ENCODE results near the gene ZPR1.

Gene ZPR1

GRCh38 chr11:116774661-116775060 is 13.2 kb downstream of the ZPR1 start:
- CTCF ChIA-PET, result interaction anchor here (0.7 to 2.0 kb wide), 2 partner anchors 17 to 34 kb away, joined by 3 to 5 read pairs; partner anchors contain the start of gene APOA5
- H3K36me3 ChIP-seq (ENCODE audit: control insufficient read depth in 2 of 2, insufficient read depth in 1 of 2, low read length in 2 of 2), result peaks cover 5 to 46% of the 10 kb centered on the region in 2 experiments; a peak in 2 of 3 replicates
- no peak for TF ChIP-seq WT1 (tag by site-specific recombination; IDR thresholded peaks at IDR 0.05)
- peak; percentile 64 for TF ChIP-seq ZNF623 (tag by site-specific recombination; IDR thresholded peaks at IDR 0.05)
- TF ChIP-seq ZNF488 (tag by site-specific recombination; IDR thresholded peaks at IDR 0.05), result no peak
- no peak for TF ChIP-seq ZSCAN5A (tag by site-specific recombination; IDR thresholded peaks at IDR 0.05)
- TF ChIP-seq REPIN1 (tag by site-specific recombination; IDR thresholded peaks at IDR 0.05; ENCODE audit: low read depth), result no peak
- TF ChIP-seq ZNF10 (tag by site-specific recombination; IDR thresholded peaks at IDR 0.05), result no peak
- TF ChIP-seq ZNF274 (IDR thresholded peaks at IDR 0.05; ENCODE audit: low read length), result no peak
- no peak for TF ChIP-seq ZNF274 (tag by site-specific recombination; IDR thresholded peaks at IDR 0.05; ENCODE audit: borderline replicate concordance)
- no peak for TF ChIP-seq ZNF518A (tag by site-specific recombination; conservative IDR thresholded peaks at IDR 0.05; ENCODE audit: low read depth)
- no peak for TF ChIP-seq ZNF792 (tag by site-specific recombination; IDR thresholded peaks at IDR 0.05)
- no peak for TF ChIP-seq ZNF391 (tag by site-specific recombination; IDR thresholded peaks at IDR 0.05; ENCODE audit: borderline replicate concordance, low read depth)
- peak; percentile 18; the same call in 1 of the 2 replicates for TF ChIP-seq EGR2 (tag by site-specific recombination; IDR thresholded peaks at IDR 0.05; ENCODE audit: low read depth)
- no peak for TF ChIP-seq ZNF610 (tag by site-specific recombination; IDR thresholded peaks at IDR 0.05; ENCODE audit: borderline replicate concordance)
- no peak for TF ChIP-seq PRDM1 (tag by site-specific recombination; IDR thresholded peaks at IDR 0.05)
- TF ChIP-seq ZNF335 (tag by site-specific recombination; conservative IDR thresholded peaks at IDR 0.05), result peak; percentile 49
- TF ChIP-seq ZNF660 (tag by site-specific recombination; IDR thresholded peaks at IDR 0.05), result no peak
- TF ChIP-seq ZFHX2 (tag by site-specific recombination; conservative IDR thresholded peaks at IDR 0.05), result no peak
- TF ChIP-seq ZNF37A (tag by site-specific recombination; IDR thresholded peaks at IDR 0.05), result no peak
- H3K9me3 ChIP-seq (ENCODE audit: control insufficient read depth, insufficient read depth, low read depth, low read length), result no peaks in the 10 kb centered on the region
- no peak overlapping the region for H3K27ac ChIP-seq (ENCODE audit: extremely low read depth, low read depth, low read length)
- no peak overlapping the region for H3K4me3 ChIP-seq (ENCODE audit: low read depth, low read length)
- POLR2A ChIA-PET, result interaction anchor here (1.0 kb wide), 1 partner anchor 8 kb away, joined by 3 read pairs; no protein-coding TSS in a partner anchor
- H3K4me1 ChIP-seq (ENCODE audit: control insufficient read depth, insufficient read depth, low read length), result peaks cover 4% of the 10 kb centered on the region; the same call in 1 of the 2 replicates
